ENCODE measurements around the gene KRTAP10-3. TPM values are rescaled to one million over a fixed set of nuclear protein-coding genes. Genes with fewer than 3 reads are reported as not detected.

The KRTAP10-3 gene
- total and polyA plus RNA-seq, 8 donors: not detected

GRCh38 chr21:44527983-44528633 is 30.5 kb downstream of the KRTAP10-3 start:
- Histone ChIP-seq H3K9me3 (no peaks in the 10 kb centered on the region), H3K4me3 (no peak overlapping the region), H3K36me3 (no peaks in the 10 kb centered on the region), H3K27me3 (no peaks in the 10 kb centered on the region), H3K4me1 (no peaks in the 10 kb centered on the region), H3K27ac (no peak overlapping the region)
- 65 to 76% methylated on average over 18 of the region's 18 CpGs for WGBS, 2 donors
- FAIRE-seq (no peak), ATAC-seq (no peak), DNase-seq (peak in 2 of 6 donors; percentile 23 to 51)
- intact Hi-C loops (cut with DNase I): no loop called here
- no peak for TF ChIP-seq CTCF (IDR thresholded peaks at IDR 0.05)

GRCh38 chr21:44527156-44527982 is 31.2 kb downstream of the KRTAP10-3 start:
- no peaks in the 10 kb centered on the region for H3K9me3 ChIP-seq
- H3K36me3 ChIP-seq: no peaks in the 10 kb centered on the region
- intact Hi-C loops (cut with DNase I): no loop called here
- H3K4me3 ChIP-seq: no peak overlapping the region
- no peak for ATAC-seq
- peak in 1 of 6 donors; percentile 18 for DNase-seq
- H3K4me1 ChIP-seq: no peaks in the 10 kb centered on the region
- no peak for FAIRE-seq
- WGBS, 2 donors: 76 to 86% methylated on average over 37 of the region's 37 CpGs
- no peak for TF ChIP-seq CTCF (IDR thresholded peaks at IDR 0.05)
- H3K27ac ChIP-seq: no peak overlapping the region
- H3K27me3 ChIP-seq: no peaks in the 10 kb centered on the region

GRCh38 chr21:44526096-44526997 is 32.2 kb downstream of the KRTAP10-3 start:
- intact Hi-C loops (cut with DNase I): no loop called here
- no peak for ATAC-seq
- H3K27me3 ChIP-seq: no peaks in the 10 kb centered on the region
- H3K36me3 ChIP-seq: no peaks in the 10 kb centered on the region
- DNase-seq: peak in 1 of 6 donors; percentile 21
- H3K27ac ChIP-seq: no peak overlapping the region
- H3K9me3 ChIP-seq: no peaks in the 10 kb centered on the region
- no peaks in the 10 kb centered on the region for H3K4me1 ChIP-seq
- WGBS, 2 donors: 72 to 83% methylated on average over 12 of the region's 12 CpGs
- no peak overlapping the region for H3K4me3 ChIP-seq
- no peak for TF ChIP-seq CTCF (IDR thresholded peaks at IDR 0.05)
- FAIRE-seq: no peak

- FAIRE-seq: no peak
- intact Hi-C loops (cut with DNase I): no loop called here
Measured at GRCh38 chr21:44525391-44526095, 33.1 kb downstream of the KRTAP10-3 start.

More at GRCh38 chr21:44525391-44526095, 33.1 kb downstream of the KRTAP10-3 start:
- Histone ChIP-seq H3K36me3 (no peaks in the 10 kb centered on the region), H3K9me3 (no peaks in the 10 kb centered on the region), H3K4me1 (no peaks in the 10 kb centered on the region), H3K4me3 (no peak overlapping the region), H3K27me3 (no peaks in the 10 kb centered on the region), H3K27ac (no peak overlapping the region)
- ATAC-seq (no peak), DNase-seq (peak in 2 of 6 donors; percentile 3 to 48)
- TF ChIP-seq CTCF (IDR thresholded peaks at IDR 0.05): no peak
- 75 to 83% methylated on average over 20 of the region's 20 CpGs for WGBS, 2 donors

Data from pancreas (tissue), 10 donors.